GM18868 (cell line): ENCODE data around the gene SLC9C2.
"Not testable (repeated sequence)": the region's sequence is repeated elsewhere in the genome, so short reads cannot be mapped to it uniquely, and the experiment has no call there.

Source experiments
- ATAC-seq: cut with Tn5 transposase; IDR thresholded peaks from one replicate; pipeline ENCODE4 v1.9.1; 2021; ENCODE audit warnings: mild to moderate bottlenecking, moderate library complexity; ENCODE audit not compliant: unreplicated experiment

The SLC9C2 gene

GRCh38 chr1:173590557-173590956 lies 12.3 kb downstream of the SLC9C2 start:
- no peak for ATAC-seq

GRCh38 chr1:173581383-173582079 lies 21.3 kb downstream of the SLC9C2 start:
- peak; percentile 43 for ATAC-seq

- ATAC-seq, result no peak
Observed at GRCh38 chr1:173580658-173581057, 22.2 kb downstream of the SLC9C2 start.

- ATAC-seq, result no peak
Observed at GRCh38 chr1:173580071-173580470, 22.8 kb downstream of the SLC9C2 start.

GRCh38 chr1:173573596-173573995 lies 29.3 kb downstream of the SLC9C2 start:
- ATAC-seq, result no peak

GRCh38 chr1:173572201-173572873 lies 30.5 kb downstream of the SLC9C2 start:
- ATAC-seq, result no peak

- ATAC-seq, result peak; percentile 72
Observed at GRCh38 chr1:173570370-173571007, 32.4 kb downstream of the SLC9C2 start.

GRCh38 chr1:173568483-173568882 lies 34.4 kb downstream of the SLC9C2 start:
- no peak for ATAC-seq

GRCh38 chr1:173563846-173564245 lies 39.0 kb downstream of the SLC9C2 start:
- not testable (repeated sequence) for ATAC-seq

GRCh38 chr1:173562813-173563212 lies 40.1 kb downstream of the SLC9C2 start:
- no peak for ATAC-seq

- ATAC-seq, result no peak
Observed at GRCh38 chr1:173561263-173561662, 41.6 kb downstream of the SLC9C2 start.

GRCh38 chr1:173560285-173560880 lies 42.5 kb downstream of the SLC9C2 start:
- no peak for ATAC-seq

- ATAC-seq, result no peak
Observed at GRCh38 chr1:173555651-173556305, 47.1 kb downstream of the SLC9C2 start.

GRCh38 chr1:173554541-173555250 lies 48.2 kb downstream of the SLC9C2 start:
- no peak for ATAC-seq

- ATAC-seq, result no peak
Observed at GRCh38 chr1:173554089-173554488, 48.8 kb downstream of the SLC9C2 start.

GRCh38 chr1:173553312-173553711 lies 49.6 kb downstream of the SLC9C2 start:
- ATAC-seq, result no peak

GRCh38 chr1:173551699-173552098 lies 51.2 kb downstream of the SLC9C2 start:
- ATAC-seq, result no peak

- ATAC-seq, result no peak
Observed at GRCh38 chr1:173549813-173550212, 53.1 kb downstream of the SLC9C2 start.

GRCh38 chr1:173545688-173546087 lies 57.2 kb downstream of the SLC9C2 start:
- ATAC-seq, result no peak

GRCh38 chr1:173536223-173536622 lies 66.6 kb downstream of the SLC9C2 start:
- ATAC-seq, result no peak
